NB4 (cell line): ENCODE data around the gene KRTAP9-6.

Experiments used
- POLR2A ChIP-seq: IDR thresholded peaks from 2 replicates; pipeline ENCODE4 v1.6.1; 2011; ENCODE audit warnings: mild to moderate bottlenecking; ENCODE audit not compliant: insufficient read length; ENCODE audit errors: extremely low read depth
- TF ChIP-seq, protein P1 (sequence below): IDR thresholded peaks from one replicate; pipeline ENCODE4 v1.5.1; 2012; ENCODE audit warnings: low read depth, low read length

DNA sequence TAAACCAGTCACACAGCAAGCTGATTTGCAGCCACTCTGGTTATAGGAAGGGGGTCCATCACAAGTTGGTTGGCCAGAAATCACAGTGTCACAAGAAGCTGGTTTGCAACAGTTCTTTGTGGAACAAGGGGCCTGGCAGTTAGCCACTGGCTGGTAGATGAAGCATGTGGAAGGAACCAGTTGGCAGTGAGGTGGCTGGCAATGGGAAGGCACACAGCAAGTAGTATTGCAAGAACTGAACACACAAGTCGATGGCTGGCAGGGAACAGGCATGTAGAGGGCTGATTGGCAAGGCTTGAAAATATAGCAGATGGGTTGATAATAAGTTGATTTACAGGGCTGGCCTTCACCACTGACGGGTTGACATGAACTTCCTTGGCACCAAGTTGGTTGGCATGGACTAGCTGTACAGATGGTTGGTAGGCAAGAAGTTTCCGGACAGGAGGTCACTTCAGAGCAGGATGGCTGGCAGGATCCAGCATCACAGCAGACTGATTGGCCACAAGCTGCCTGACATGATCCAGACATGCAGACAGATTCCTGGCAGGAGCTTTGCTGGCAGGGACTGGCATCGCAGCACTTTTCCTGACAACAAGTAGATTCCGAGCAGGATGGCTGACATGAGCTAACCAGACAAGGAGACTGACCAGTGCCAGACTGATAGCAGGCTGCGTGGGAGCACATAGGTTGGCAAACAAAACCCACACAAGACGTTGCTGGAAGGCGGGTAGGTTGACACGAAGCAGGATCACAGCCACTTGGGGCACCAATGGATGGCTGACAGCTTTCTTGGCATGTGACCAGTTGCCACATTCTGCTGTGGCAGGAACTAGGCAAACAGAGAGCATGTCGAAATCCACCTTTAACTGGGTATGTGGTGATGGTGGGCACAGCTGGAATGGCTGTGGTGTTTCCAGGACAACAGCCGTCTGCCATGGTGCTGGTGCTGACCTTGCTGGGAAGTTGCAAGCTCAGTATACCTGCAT lies 37.0 kb downstream of the KRTAP9-6 start, which contains the start of gene KRTAP29-1:
- TF ChIP-seq, protein P1, sequence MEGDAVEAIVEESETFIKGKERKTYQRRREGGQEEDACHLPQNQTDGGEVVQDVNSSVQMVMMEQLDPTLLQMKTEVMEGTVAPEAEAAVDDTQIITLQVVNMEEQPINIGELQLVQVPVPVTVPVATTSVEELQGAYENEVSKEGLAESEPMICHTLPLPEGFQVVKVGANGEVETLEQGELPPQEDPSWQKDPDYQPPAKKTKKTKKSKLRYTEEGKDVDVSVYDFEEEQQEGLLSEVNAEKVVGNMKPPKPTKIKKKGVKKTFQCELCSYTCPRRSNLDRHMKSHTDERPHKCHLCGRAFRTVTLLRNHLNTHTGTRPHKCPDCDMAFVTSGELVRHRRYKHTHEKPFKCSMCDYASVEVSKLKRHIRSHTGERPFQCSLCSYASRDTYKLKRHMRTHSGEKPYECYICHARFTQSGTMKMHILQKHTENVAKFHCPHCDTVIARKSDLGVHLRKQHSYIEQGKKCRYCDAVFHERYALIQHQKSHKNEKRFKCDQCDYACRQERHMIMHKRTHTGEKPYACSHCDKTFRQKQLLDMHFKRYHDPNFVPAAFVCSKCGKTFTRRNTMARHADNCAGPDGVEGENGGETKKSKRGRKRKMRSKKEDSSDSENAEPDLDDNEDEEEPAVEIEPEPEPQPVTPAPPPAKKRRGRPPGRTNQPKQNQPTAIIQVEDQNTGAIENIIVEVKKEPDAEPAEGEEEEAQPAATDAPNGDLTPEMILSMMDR, result no peak
- TF ChIP-seq POLR2A, result no peak
